Astrocyte (in vitro differentiated cells and primary cell): ENCODE results near the gene CSRNP2. TPM values are rescaled to one million over a fixed set of nuclear protein-coding genes. Genes with fewer than 3 reads are reported as not detected.

Source experiments
- DNase-seq: peaks from one replicate; pipeline ENCODE4 v3.0.0-alpha.2; 2010; ENCODE audit warnings: low read depth
- FAIRE-seq: peaks from 2 replicates; lab custom pipeline; 2011; peaks lifted over from hg19 to GRCh38; lab: Jason Lieb, UNC
- H2AFZ ChIP-seq: 2 replicates; pipeline ENCODE4 v1.6.0; 2012; ENCODE audit warnings: low read depth, low read length, inconsistent platforms
- H3K27ac ChIP-seq: 2 replicates; pipeline ENCODE4 v1.5.1; 2011; ENCODE audit warnings: low read depth, low read length, inconsistent platforms
- H3K27me3 ChIP-seq: 2 replicates; pipeline ENCODE4 v1.6.0; 2011; ENCODE audit warnings: low read length, inconsistent platforms; ENCODE audit not compliant: insufficient read depth
- H3K36me3 ChIP-seq: 2 replicates; pipeline ENCODE4 v1.5.1; 2011; ENCODE audit warnings: low read length, inconsistent platforms; ENCODE audit not compliant: insufficient read depth
- H3K4me1 ChIP-seq: 2 replicates; pipeline ENCODE4 v1.5.1; 2011; ENCODE audit warnings: low read length, inconsistent platforms; ENCODE audit not compliant: insufficient read depth
- H3K4me2 ChIP-seq: 2 replicates; pipeline ENCODE4 v1.6.0; 2012; ENCODE audit warnings: low read length, inconsistent platforms
- H3K4me3 ChIP-seq: 2 replicates; pipeline ENCODE4 v1.5.1; 2011; ENCODE audit warnings: low read depth, mild to moderate bottlenecking, low read length, inconsistent platforms; ENCODE audit not compliant: insufficient read depth
- H3K79me2 ChIP-seq: 2 replicates; pipeline ENCODE4 v1.6.0; 2012; ENCODE audit warnings: mild to moderate bottlenecking, low read length, inconsistent platforms; ENCODE audit not compliant: insufficient read depth
- H3K9ac ChIP-seq: 2 replicates; pipeline ENCODE4 v1.6.0; 2012; ENCODE audit warnings: mild to moderate bottlenecking, low read length, inconsistent platforms
- H3K9me3 ChIP-seq: 2 replicates; pipeline ENCODE4 v1.5.1; 2012; ENCODE audit warnings: low read depth, mild to moderate bottlenecking, low read length, inconsistent platforms; ENCODE audit not compliant: insufficient read depth
- H4K20me1 ChIP-seq: 2 replicates; pipeline ENCODE4 v1.6.0; 2012; ENCODE audit warnings: low read length, inconsistent platforms; ENCODE audit not compliant: insufficient read depth
- H3K27ac Mint-ChIP-seq: one replicate; pipeline ENCODE4 v1.8.0; 2021; ENCODE audit warnings: mild to moderate bottlenecking, mixed read lengths; ENCODE audit not compliant: unreplicated experiment
- H3K27me3 Mint-ChIP-seq: one replicate; pipeline ENCODE4 v1.8.0; 2021; ENCODE audit warnings: low read depth, mixed read lengths; ENCODE audit not compliant: unreplicated experiment
- H3K36me3 Mint-ChIP-seq: one replicate; pipeline ENCODE4 v1.8.0; 2021; ENCODE audit warnings: low read depth, mixed read lengths; ENCODE audit not compliant: unreplicated experiment
- H3K4me1 Mint-ChIP-seq: one replicate; pipeline ENCODE4 v1.8.0; 2021; ENCODE audit warnings: low read depth, mixed read lengths; ENCODE audit not compliant: unreplicated experiment
- H3K4me3 Mint-ChIP-seq: one replicate; pipeline ENCODE4 v1.8.0; 2021; ENCODE audit warnings: mild to moderate bottlenecking, moderate library complexity, mixed read lengths; ENCODE audit not compliant: unreplicated experiment
- H3K9me3 Mint-ChIP-seq: one replicate; pipeline ENCODE4 v1.8.0; 2021; ENCODE audit warnings: mild to moderate bottlenecking, mixed read lengths; ENCODE audit not compliant: unreplicated experiment
- CTCF ChIP-seq: IDR thresholded peaks from 2 replicates; pipeline ENCODE4 v1.5.1; 2011; ENCODE audit warnings: low read depth, mild to moderate bottlenecking, inconsistent platforms, low read length, moderate library complexity; ENCODE audit not compliant: insufficient read depth
- EZH2 ChIP-seq: IDR thresholded peaks from 2 replicates; pipeline ENCODE4 v1.6.1; 2012; ENCODE audit warnings: mild to moderate bottlenecking, low read length, inconsistent platforms; ENCODE audit not compliant: insufficient read depth
- total RNA-seq: library from RNA; stranded (reverse); gene quantifications from 2 replicates; pipeline ENCODE4 v1.2.1, GENCODE V29; 2021

Gene CSRNP2
- total RNA-seq, 1 donor from 2014 or later: 61.6 TPM

- H3K36me3 Mint-ChIP-seq: peaks cover 8% of the 10 kb centered on the region
- Histone ChIP-seq H3K4me2 (no peak overlapping the region), H3K4me3 (no peak overlapping the region), H3K27ac (no peak overlapping the region), H2AFZ (no peak overlapping the region), H3K36me3 (peaks cover 35% of the 10 kb centered on the region), H3K9ac (no peak overlapping the region), H4K20me1 (peaks cover 6% of the 10 kb centered on the region), H3K4me1 (no peaks in the 10 kb centered on the region), H3K79me2 (peaks cover under 1% of the 10 kb centered on the region), H3K9me3 (no peaks in the 10 kb centered on the region), H3K27me3 (no peaks in the 10 kb centered on the region)
- DNase-seq (no peak), FAIRE-seq (no peak)
- H3K27ac Mint-ChIP-seq: no peak overlapping the region
- H3K4me1 Mint-ChIP-seq: no peaks in the 10 kb centered on the region
- H3K4me3 Mint-ChIP-seq: no peak overlapping the region
- H3K9me3 Mint-ChIP-seq: no peaks in the 10 kb centered on the region
- no peaks in the 10 kb centered on the region for H3K27me3 Mint-ChIP-seq
- no peak for TF ChIP-seq EZH2
- TF ChIP-seq CTCF: no peak
Observed at GRCh38 chr12:51055060-51055459, 28.3 kb downstream of the CSRNP2 start.

- Histone ChIP-seq H3K79me2 (peaks cover 20% of the 10 kb centered on the region), H3K4me1 (peaks cover 9% of the 10 kb centered on the region), H2AFZ (no peak overlapping the region), H3K36me3 (peaks cover 18% of the 10 kb centered on the region), H3K4me2 (no peak overlapping the region), H3K9ac (no peak overlapping the region), H3K27me3 (no peaks in the 10 kb centered on the region), H3K27ac (no peak overlapping the region), H4K20me1 (peaks cover 2% of the 10 kb centered on the region), H3K4me3 (no peak overlapping the region), H3K9me3 (no peaks in the 10 kb centered on the region)
- TF ChIP-seq EZH2: no peak
- FAIRE-seq (no peak), DNase-seq (no peak)
- Mint-ChIP-seq H3K27ac (no peak overlapping the region), H3K36me3 (peaks cover 8% of the 10 kb centered on the region), H3K27me3 (no peaks in the 10 kb centered on the region), H3K9me3 (no peaks in the 10 kb centered on the region), H3K4me1 (peaks cover 8% of the 10 kb centered on the region), H3K4me3 (no peak overlapping the region)
Observed at GRCh38 chr12:51051787-51052186, 31.6 kb downstream of the CSRNP2 start.

- FAIRE-seq (no peak), DNase-seq (no peak)
- peaks cover 20% of the 10 kb centered on the region for H3K79me2 ChIP-seq
- H3K4me2 ChIP-seq: peak overlapping the region; percentile 92
- H3K27ac ChIP-seq: no peak overlapping the region
- H3K4me1 Mint-ChIP-seq: peaks cover 8% of the 10 kb centered on the region
- H4K20me1 ChIP-seq: peaks cover 2% of the 10 kb centered on the region
- H3K9me3 ChIP-seq: no peaks in the 10 kb centered on the region
- no peaks in the 10 kb centered on the region for H3K27me3 Mint-ChIP-seq
- no peak overlapping the region for H3K9ac ChIP-seq
- H3K36me3 ChIP-seq: peaks cover 8% of the 10 kb centered on the region
- no peak for TF ChIP-seq EZH2
- no peak for TF ChIP-seq CTCF
- no peak overlapping the region for H2AFZ ChIP-seq
- peak overlapping the region; percentile 95 for H3K4me3 Mint-ChIP-seq
- no peaks in the 10 kb centered on the region for H3K27me3 ChIP-seq
- peak overlapping the region; percentile 90 for H3K4me3 ChIP-seq
- H3K36me3 Mint-ChIP-seq: peaks cover 2% of the 10 kb centered on the region
- no peak overlapping the region for H3K27ac Mint-ChIP-seq
- peaks cover 9% of the 10 kb centered on the region for H3K4me1 ChIP-seq
- H3K9me3 Mint-ChIP-seq: no peaks in the 10 kb centered on the region
Observed at GRCh38 chr12:51049525-51049924, 33.9 kb downstream of the CSRNP2 start.
